HG02623 (cell line): ENCODE results near the gene TFCP2L1.

Experiments used
- ATAC-seq: cut with Tn5 transposase; IDR thresholded peaks from one replicate; pipeline ENCODE4 v1.9.1; 2021; ENCODE audit warnings: moderate library complexity; ENCODE audit not compliant: unreplicated experiment

Gene TFCP2L1

DNA sequence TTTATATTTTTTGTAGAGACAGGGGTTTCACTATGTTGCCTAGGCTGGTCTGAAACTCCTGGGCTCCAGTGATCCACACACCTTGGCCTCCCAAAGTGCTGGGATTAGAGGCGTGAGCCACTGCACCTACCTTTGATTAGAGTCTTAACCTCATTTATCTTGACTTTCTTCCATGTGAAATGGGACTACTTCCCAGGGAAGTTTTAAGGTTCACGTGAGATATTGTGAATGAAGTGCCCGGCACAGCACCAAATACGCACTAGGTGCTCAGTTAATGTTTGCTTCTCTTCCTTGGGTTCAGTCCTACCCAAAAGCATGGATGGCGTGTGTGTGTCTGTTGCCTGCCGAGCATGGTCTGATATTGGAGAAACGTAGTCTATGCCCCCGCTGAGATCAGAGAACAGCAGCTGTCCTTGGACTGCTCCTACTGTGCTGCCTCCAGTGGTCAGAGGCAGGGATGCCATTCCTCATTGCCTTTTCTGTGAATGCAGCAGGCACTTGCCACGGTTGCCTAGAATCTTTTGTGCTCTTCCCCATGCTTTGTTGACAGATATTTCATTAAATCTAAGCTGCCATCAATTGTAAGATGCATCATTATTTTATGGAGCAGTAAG is 12.3 kb upstream of the TFCP2L1 start:
- ATAC-seq, result peak; percentile 63

DNA sequence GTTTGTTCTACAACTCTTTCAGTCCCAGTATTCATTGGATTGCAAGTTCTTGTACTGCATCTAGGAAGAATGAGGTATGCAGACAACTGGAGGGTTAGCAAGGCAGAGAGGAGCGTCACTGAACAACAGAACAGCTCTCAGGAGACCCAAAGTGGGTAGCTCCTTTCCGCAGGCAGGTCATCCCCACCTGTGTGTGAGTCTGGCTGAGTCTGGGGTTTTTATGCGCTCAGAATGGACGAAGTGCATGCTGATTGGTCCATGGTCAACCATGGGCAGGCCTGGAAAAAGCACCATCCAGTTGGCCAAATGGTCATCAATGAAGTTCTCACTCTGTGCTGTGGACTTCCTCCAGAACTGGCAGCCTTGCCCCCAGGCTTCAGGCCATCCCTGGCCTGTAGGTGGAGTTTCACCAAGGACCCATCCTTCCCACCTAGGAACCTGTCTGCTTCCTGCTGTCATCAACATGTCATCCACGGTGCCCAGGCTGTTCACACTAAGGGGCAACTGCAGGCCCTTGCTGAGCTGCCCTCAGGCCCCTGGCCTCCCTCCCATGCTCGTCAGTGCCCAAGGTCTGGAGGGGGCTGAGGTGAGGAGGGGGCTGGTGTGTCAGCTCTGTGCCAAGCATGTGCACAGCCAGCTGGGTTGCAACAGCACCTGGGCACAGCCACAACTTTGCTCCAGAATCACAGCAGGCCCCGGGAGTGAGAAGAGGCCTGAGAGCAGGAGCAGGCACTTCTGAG is 11.1 kb upstream of the TFCP2L1 start:
- ATAC-seq, result no peak

- no peak for ATAC-seq
Measured at GRCh38 chr2:121294881-121295840, 10.2 kb upstream of the TFCP2L1 start.

GRCh38 chr2:121293450-121294325 is 8.7 kb upstream of the TFCP2L1 start:
- ATAC-seq, result no peak

DNA sequence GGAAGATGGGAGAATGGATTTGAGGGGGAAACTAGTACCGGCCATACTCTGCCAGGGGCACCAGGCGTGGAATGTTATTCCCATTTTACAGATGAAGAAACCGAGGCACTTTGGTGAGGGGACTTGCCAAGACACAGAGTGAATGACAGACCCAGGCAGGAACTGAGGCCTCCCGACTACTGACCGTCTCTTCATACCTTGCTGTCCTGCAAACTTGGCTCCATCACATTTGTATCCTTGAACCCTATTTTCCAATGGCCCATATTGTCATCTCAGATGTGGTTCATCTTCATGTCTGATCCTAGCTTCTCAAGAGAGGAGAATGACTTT is 6.2 kb upstream of the TFCP2L1 start:
- ATAC-seq, result no peak

GRCh38 chr2:121289271-121289670 is 4.3 kb upstream of the TFCP2L1 start:
- no peak for ATAC-seq

- no peak for ATAC-seq
Measured at GRCh38 chr2:121288454-121289231, 3.6 kb upstream of the TFCP2L1 start.

- ATAC-seq, result no peak
Measured at GRCh38 chr2:121287956-121288355, 3.0 kb upstream of the TFCP2L1 start.

- no peak for ATAC-seq
Measured at GRCh38 chr2:121287146-121287798, 2.3 kb upstream of the TFCP2L1 start.

GRCh38 chr2:121286506-121286905 is 1.5 kb upstream of the TFCP2L1 start:
- no peak for ATAC-seq

DNA sequence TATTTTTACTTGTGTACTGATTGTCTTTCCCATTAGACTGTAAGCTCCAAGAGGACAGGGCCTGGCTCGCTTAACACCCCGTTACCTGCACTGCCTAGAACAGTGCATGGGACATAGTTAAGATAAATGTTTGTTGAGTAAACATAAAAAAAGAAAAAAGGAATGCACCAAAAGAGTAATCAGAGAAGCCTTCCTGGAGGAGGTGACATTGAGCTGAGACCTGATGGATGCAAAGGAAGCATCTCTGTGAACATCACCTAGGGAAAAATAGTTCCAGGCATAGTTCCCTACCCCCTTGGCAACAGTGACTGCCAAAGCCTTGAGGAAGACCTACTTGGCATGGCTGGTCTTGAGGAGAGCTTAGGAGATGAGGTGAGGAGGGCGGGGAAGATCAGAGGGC is 924 bp upstream of the TFCP2L1 start:
- ATAC-seq, result no peak

GRCh38 chr2:121283670-121284462 is 1.1 kb downstream of the TFCP2L1 start:
- no peak for ATAC-seq

- ATAC-seq, result no peak
Measured at GRCh38 chr2:121282800-121283385, 2.1 kb downstream of the TFCP2L1 start.

DNA sequence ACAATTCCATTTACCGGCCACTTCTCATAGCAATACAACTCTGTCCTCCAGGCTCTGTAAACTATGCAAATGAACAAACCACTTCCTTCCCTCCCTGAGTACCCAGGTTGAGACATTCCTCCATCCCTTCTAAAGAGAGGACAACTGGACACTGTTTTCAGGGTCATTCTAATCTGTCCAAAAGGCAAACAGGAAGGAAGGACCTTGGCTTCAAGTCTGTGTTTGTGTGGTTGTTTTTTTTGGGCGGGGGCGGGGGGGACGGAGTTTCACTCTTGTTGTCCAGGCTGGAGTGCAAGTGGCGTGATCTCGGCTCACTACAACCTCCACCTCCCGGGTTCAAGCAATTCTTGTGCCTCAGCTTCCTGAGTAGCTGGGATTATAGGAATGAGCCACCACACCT is 3.3 kb downstream of the TFCP2L1 start:
- ATAC-seq, result no peak

GRCh38 chr2:121281107-121281506 is 3.9 kb downstream of the TFCP2L1 start:
- ATAC-seq, result no peak

GRCh38 chr2:121279476-121280220 is 5.4 kb downstream of the TFCP2L1 start:
- no peak for ATAC-seq

DNA sequence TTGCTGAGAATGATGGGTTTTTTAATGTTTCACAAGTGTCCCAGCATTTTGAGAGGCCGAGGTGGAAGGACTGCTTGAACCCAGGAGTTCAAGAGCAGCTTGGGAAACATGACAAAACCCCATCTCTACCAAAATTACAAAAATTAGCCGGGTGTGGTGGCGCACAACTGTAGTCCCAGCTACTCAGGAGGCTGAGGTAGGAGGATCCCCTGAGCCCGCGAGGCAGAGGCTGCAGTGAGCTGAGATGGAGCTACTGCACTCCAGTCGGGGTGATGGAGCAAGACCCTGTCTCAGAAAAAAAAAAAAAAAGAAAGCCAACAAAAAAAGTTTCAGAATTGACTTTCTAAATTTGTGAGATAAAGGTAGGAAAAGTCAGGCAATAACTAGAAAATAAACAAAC is 8.7 kb downstream of the TFCP2L1 start:
- ATAC-seq, result no peak

GRCh38 chr2:121273116-121273515 is 11.9 kb downstream of the TFCP2L1 start:
- ATAC-seq, result no peak
